Fibroblast of mammary gland (primary cell): ENCODE measurements around the gene SOHLH2.

Experiments used
- DNase-seq: peaks from one replicate; pipeline ENCODE4 v3.0.0-alpha.2; 2010; ENCODE audit warnings: low read depth
- H3K4me3 ChIP-seq: 2 replicates; pipeline ENCODE4 v1.5.1; 2011; ENCODE audit warnings: low read depth, mild to moderate bottlenecking, low read length, moderate library complexity; ENCODE audit not compliant: control insufficient read depth
- TF ChIP-seq, protein P1 (sequence below): conservative IDR thresholded peaks from 2 replicates; pipeline ENCODE4 v1.5.1; 2011; ENCODE audit warnings: low read depth, low read length, inconsistent platforms; ENCODE audit not compliant: control insufficient read depth, insufficient read depth

SOHLH2 gene

DNA sequence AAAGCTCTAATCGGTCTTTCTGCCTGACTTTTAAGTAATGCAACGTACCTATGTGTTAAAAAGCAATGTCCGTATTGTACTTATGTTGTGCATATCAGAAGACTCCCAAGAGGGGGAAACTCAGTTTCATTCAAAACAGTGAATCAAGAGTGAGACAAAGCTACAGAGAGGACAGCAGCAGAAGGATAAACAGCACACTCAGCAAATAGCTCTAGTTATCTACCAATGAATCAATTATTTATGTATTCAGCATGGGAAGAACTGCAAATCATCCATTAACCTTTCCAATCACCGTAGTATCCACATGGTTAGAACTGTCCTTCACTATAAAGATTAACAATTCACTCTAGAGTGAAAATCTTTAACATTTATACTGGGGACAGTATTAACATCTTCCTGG is 36.7 kb upstream of the SOHLH2 start:
- TF ChIP-seq, protein P1, sequence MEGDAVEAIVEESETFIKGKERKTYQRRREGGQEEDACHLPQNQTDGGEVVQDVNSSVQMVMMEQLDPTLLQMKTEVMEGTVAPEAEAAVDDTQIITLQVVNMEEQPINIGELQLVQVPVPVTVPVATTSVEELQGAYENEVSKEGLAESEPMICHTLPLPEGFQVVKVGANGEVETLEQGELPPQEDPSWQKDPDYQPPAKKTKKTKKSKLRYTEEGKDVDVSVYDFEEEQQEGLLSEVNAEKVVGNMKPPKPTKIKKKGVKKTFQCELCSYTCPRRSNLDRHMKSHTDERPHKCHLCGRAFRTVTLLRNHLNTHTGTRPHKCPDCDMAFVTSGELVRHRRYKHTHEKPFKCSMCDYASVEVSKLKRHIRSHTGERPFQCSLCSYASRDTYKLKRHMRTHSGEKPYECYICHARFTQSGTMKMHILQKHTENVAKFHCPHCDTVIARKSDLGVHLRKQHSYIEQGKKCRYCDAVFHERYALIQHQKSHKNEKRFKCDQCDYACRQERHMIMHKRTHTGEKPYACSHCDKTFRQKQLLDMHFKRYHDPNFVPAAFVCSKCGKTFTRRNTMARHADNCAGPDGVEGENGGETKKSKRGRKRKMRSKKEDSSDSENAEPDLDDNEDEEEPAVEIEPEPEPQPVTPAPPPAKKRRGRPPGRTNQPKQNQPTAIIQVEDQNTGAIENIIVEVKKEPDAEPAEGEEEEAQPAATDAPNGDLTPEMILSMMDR = no peak
- no peak overlapping the region for H3K4me3 ChIP-seq
- no peak for DNase-seq

DNA sequence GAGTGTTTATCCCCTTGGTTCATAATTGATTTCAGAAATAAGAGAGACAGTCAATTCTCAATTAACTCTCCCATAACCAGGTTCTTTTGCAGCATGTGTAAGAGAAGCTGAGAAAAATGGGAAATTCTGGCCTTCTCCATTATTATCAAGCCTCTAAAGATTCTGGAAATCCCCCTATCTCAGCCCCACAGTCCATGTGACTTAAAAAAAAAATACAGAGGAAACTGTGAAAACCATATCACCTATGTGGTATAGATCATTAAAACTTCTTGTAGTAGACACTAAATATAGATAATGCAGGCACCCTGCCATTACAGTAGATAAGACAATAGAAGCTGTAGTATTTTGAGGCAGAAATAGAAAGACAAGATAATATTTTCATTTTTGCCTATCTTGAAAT is 34.3 kb upstream of the SOHLH2 start:
- TF ChIP-seq, protein P1 = no peak
- DNase-seq = no peak

DNA sequence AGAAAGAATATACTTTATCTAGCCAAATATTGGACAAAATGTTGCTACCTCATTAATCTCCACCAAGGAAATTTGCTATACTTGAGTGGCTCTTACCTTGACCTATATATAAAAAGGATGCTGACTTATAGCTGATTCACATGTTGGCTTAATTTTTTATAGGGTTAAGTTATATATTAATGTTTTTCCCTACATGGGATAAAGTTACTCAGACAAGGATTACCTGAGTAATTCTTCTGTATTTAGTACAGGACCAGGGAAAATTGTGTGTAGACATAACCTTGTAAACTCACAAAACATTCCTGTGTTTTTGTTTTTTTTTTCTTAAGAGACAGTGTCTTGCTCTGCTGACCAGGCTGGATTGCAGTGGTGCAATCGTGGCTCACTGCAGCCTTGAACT is 30.6 kb upstream of the SOHLH2 start:
- no peak for DNase-seq
- TF ChIP-seq, protein P1 = no peak
- no peak overlapping the region for H3K4me3 ChIP-seq

More for the DNA sequence above, 34.3 kb upstream of the SOHLH2 start:
- H3K4me3 ChIP-seq = no peak overlapping the region

DNA sequence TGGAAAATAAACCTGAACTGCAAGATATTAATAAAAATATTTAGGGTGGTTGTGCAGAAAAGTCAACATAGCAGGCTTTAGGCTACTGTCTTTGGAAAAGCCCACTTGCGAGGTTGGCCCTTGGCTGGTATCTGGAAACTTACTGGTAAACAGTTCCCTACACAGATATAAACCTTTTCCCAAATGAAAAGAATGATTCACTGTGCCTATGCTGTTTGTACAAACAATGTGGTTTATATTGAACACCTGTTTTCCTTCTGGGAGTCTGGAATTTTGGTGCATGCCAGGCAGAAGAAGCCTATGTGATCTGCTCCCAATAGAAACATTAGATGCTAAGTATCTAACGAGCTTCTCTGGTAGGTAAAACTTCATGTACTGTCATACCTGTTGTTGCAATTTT is 29.7 kb upstream of the SOHLH2 start:
- no peak overlapping the region for H3K4me3 ChIP-seq
- TF ChIP-seq, protein P1 = no peak
- no peak for DNase-seq

DNA sequence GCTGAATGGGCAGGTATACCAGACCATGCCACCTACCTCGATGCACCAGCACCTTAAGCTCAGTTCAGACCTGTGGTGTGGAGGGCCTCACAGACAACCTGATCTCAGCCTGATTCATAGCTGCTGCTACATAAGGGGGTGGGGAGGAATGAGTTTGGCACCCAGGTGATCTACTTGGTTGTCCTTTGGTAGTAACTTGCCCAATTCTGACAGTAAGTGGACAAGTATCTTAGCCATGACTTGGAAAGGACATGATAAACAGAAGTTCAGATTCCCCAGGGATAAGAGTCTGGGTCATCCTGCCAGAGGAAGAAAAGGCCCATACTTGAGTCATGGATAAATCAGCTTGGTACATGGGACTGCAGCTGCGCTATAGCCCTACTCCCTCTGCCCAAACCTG is 28.4 kb upstream of the SOHLH2 start:
- H3K4me3 ChIP-seq = no peak overlapping the region
- TF ChIP-seq, protein P1 = no peak
- DNase-seq = peak; percentile 20

DNA sequence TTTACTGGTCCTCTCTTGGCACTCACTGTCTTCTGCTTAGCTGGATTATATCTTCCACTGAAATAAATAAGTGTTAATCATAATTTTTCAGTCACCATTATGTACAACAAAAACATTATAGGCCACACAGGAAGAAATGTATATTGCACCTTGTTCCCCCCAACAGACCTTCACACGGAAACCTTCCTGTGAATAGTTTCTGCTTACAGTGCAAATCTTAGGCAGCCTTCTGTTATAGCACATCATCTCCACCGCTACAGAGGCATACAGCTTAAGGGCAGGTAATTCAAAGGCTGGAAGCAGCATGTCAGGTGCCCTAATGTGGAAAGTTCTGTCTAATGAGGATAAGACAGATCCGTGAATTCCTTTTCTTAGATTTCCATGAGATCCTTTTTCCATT is 16.9 kb upstream of the SOHLH2 start:
- DNase-seq = no peak
- no peak overlapping the region for H3K4me3 ChIP-seq
- TF ChIP-seq, protein P1 = no peak

DNA sequence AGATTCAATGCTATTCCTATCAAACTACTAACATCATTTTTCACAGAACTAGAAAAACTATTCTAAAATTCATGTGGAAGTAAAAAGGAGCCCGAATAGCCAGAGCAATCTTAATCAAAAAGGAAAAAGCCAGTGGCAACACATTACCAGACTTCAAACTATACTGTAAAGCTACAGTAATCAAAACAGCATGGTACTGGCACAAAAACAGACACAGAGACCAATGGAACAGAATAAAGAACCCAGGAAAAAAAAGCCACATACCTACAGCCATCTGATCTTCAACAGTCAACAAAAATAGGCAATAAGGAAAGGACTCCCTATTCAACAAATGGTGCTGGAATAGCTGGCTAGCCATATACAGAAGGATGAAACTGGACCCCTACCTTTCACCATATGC is 10.4 kb upstream of the SOHLH2 start:
- TF ChIP-seq, protein P1 = no peak
- H3K4me3 ChIP-seq = no peak overlapping the region
- no peak for DNase-seq
